HG03432 (cell line): ENCODE data around the gene HES7.
"Not testable (repeated sequence)": the region's sequence is repeated elsewhere in the genome, so short reads cannot be mapped to it uniquely, and the experiment has no call there.

ENCODE experiments used
- ATAC-seq: cut with Tn5 transposase; IDR thresholded peaks from one replicate; pipeline ENCODE4 v1.9.1; 2021; ENCODE audit warnings: mild to moderate bottlenecking, moderate library complexity; ENCODE audit not compliant: unreplicated experiment

Gene HES7

DNA sequence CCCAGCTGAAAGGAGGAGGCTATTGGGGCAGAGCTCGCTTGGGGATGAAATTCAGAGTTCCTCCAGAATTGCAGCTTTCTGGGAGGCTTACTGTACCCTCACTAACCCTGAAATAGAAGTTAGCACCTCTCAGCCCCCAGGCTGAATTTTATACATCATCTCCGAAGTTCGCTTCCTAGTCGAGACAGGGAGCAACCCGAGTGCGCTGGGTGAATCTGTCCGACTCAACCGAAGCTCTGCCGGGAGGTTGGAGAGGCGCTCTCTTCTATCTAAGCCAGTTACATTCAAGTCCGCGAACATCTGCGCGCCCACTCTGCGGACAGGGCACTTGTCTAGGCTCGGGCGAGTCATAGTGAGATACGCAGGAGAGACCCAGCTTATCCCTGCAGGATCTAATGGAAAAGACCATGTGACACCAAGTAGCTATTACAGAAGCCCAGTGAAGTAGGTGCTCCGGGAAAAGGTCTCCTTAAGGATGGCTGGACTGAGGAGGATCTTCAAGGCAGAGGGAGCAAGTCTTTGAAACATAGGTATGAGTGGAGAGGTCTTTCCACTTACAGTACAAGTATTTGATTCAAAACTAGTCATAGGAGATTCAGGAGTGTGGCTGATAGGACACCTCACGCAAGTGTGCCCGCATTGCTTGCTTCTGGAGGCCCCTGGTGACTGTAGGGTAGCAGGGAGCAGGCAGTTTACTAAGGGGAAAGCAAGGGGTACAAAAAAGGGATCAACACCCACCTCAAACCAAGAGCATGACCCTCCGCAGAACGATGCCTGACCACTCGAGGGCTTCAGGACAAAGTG lies 646 bp upstream of the HES7 start:
- ATAC-seq = no peak

DNA sequence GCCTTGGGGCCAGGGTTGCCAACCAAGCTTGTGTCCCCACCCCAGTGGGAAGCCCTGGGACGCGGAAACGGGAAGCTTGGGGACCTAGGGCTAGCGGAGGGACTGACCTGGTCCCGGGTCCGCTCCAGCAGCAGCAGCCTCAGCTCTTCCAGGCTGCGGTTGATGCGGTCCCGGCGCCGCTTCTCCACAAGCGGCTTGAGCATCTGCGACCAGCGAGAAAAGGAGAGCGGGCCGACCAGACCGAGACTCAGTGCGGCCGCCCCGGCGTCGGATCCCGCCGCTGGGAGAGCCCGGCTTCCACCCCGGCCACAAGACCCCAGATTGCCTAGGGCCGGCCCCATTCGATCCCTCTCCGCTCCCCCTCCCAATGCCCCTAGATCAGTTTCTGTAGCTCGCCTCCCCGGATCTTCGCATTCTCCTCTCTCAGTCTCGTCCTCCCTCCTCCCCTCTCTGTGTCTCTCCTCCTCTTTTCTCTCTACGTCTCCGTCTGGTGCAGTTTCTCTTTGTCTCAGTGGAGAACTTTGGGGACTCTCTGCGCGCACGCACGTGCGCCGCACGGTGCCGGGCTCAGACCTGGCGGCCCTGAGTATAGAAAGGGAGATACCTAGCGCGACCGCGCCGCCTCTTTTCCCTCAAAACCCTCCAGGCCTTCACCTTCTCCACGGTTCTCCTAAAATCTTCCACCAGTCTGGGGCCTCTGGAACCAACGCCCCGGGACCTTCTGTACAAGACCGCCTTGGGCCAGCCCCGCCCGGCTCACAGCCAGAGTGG lies 797 bp downstream of the HES7 start:
- no peak for ATAC-seq

DNA sequence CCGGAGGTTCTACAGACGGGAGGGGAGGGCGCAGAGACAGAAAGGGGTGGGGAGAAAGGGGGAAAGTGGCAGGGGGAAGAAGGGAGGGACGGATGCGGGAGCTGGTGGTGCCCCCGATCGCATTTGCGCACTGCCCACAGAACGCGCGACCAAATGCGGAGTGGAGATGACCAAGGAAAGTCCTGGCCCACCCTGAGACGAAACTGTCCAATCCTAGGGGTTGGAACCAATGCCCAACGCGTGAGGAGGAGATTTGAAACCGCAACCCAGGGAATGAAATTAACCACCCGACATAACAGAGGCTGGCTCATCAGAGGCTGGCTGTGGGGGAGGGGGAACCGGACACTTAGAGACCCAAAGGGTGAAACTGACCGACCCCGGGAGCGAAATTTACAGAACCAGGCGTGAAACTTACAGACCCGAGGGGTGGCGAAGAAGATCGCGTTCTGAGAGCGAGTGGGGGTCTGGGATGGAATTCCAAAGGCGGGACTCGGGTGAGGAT lies 1.4 kb downstream of the HES7 start:
- ATAC-seq = no peak

DNA sequence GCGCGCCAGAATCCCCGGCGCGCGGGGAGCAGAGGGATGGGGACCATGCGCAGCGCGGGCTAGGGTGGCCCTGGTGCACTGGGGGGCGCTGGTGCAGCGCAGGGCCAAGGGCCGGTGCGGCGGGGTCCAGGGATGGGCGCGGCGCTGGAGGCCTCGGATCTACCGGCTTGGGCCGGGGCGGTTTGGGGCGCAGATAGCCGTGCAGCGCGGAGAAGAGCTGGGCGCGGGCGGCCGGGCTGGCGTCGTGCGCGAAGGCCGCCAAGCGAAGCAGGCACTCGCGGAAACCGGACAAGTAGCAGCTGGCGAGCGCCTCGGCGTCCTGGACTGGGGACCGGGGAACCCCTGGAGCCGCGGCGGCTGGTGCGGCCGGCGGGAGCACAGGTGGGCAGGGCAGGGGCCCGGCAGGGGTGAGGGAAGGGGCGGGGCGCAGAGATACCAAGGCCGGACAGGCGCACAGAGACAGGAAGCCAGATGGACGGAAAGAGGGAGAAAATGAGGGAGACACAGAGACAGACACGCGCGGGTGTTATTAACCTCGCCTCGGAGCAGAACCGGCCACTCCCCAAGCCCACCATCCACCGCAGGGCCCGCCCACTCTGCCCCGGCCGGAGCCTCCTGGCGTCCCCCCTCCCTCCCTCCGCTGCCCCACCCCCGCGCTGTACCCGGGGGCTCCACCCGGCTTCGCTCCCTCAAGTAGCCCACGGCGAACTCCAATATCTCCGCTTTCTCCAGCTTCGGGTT lies 2.1 kb downstream of the HES7 start:
- ATAC-seq = peak; percentile 33

DNA sequence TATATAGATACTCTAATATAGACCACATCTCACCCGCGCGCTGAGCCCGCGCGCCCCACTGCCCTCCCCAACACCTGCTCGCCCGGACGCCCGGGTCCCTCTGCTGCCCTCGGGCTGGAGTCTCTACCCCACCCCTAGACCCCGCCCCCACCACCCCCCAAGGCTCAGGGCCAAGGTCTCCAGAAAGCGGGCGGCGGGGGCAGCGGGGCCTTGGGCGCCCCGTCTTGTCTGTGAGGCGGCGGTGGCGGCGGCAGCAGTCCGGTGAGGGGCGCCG lies 2.6 kb downstream of the HES7 start:
- no peak for ATAC-seq

DNA sequence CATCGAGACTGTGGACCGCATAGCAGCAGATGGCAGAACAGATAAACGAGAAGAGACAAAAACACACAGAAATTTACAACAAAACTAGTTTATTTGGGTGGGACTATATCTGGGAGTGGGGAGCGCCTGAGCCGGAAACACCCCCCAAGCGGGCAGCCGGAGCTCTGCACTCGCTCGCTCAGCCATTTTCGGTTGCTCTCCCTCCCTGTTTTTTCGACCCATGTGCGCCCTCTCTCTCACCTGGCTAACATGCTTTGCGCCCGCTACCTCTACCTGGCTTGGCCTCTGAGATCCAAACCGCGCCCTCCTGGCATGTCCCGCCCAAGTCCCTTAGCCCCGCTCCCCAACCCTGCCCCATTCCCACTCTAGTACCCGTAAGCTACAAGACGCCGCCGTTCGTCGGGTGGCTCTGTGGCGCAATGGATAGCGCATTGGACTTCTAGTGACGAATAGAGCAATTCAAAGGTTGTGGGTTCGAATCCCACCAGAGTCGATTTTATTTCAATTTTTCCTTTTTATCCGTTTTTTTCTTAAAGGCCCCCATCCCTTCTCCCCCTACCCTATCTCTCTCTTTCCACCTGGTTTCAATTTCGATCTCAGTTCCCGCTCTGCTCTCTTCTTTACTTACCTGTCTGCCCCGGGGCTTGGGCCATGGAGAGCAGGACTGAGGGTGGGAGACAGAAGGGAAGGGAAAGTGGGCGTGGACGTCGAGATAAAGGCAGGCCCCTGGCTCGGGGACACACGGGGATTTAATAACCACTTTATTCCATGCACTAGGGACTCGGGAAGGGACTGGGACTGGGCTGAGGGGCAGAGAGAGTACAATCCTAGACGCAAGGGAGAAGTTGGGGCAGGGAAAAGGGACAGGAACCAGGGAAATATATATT lies 3.1 kb downstream of the HES7 start:
- ATAC-seq = no peak

DNA sequence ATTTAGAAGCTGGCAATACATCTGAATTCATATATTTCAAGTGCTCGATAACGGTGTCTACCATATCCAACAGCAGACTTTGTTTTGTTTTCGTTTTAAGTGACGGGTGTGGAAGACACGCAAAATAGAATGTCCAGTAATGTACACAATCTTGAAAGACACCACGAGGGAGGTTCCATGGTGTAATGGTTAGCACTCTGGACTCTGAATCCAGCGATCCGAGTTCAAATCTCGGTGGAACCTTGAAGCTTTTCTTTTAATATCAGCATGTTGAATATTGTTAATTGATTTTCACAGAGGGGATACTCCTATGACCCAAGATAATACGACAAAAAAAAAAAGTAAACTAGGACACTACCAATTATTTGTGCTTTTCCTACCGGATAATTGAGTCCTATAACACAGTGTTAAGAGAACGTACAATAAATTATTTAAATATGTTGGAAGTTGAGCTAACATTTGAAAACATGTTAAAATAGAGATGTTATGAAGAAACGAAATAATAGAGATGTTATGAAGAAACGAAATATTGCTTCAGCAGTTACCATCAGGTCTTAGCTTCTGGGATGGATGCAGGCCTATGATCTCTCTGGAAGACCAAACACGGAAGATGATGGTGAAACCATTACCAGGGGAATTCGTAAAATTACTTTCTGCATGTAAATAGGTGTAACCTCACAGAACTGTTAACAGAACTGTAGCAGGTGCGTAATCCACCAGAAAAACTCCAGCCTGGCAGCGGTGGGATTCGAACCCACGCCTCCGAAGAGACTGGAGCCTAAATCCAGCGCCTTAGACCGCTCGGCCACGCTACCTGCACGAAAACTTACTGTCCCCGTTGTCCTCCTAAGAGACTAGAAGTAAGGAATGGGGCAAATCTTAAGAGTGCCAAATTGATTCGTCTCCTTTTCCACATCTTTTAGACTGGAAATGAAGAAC lies 4.1 kb downstream of the HES7 start:
- ATAC-seq = peak; percentile 34

DNA sequence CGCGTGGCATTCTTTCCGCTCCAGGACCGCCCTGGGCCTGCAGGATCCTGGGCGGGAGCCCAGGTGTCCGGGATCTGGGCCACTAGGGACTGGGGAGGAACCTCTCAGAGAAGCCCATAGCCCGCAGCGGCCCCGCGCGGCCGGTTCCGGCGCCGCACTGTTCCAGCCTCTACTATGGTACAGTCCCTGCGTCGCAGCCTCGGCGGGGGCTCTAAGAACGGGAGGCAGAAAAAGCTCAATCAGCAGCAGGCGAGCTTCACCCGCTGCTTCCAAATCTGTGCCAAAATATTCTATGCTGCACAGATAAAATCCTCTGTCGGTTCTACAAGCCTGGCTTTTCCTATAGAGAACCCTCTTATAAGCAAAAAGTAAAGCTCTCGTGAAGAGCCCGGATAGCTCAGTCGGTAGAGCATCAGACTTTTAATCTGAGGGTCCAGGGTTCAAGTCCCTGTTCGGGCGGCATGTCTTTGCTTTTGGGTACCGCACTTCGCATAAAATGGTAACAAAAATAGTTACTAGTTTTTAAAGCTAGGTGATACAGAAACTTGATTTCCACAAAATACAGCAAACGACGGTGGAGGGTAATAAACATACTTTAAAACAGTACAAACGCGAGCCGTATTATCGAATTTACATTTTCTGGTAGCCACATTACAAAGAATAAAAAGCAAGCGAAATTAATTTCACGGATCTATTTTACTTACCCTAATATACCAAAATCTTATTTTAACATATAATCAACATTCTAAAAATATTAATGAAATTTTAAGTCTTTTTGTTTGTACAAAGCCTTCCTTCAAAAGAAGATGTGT lies 4.9 kb downstream of the HES7 start:
- peak; percentile 41 for ATAC-seq

DNA sequence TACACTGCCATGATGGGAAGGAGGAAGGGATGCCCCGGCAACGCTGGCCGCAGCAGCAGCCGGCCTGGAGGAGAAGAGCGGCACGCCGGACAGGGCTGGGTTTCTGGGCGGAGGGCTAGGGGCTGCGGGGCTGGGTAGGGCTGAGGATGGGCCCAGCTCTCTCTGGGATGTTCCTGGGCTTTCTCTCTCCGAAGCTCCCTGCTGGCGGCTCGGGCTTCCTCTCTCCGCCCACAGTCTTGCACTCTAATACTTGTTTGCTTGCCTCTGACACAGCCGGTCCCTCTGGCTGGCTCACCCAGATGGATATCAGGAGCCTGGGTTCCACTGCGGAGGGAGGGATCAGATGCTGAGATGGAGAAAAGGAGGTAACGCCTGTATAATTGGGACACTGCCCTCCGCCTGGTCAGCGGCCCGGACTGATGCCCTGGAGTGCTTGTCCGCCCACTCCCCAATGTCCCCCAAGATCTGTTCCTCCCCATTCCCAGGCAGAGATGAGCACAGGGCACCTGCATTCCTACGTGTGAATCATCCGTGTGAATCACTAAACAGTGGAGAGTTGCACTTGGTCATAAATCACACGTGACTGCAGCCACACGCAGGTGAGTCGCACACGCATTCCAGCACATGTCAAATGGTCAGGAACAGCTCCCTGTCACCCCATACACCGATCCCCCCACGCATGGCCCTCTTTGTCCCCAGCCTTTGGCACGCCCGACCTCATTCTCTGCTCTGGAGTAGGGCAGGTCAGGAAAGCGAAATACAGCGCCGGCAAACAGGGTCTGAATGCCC lies 5.7 kb downstream of the HES7 start, which contains the start of gene ALOXE3:
TSS of gene ALOXE3 (minus strand) at position 535 of the 789 bp plus-strand sequence. CDS start at position 11, 524 bp downstream.
- no peak for ATAC-seq

DNA sequence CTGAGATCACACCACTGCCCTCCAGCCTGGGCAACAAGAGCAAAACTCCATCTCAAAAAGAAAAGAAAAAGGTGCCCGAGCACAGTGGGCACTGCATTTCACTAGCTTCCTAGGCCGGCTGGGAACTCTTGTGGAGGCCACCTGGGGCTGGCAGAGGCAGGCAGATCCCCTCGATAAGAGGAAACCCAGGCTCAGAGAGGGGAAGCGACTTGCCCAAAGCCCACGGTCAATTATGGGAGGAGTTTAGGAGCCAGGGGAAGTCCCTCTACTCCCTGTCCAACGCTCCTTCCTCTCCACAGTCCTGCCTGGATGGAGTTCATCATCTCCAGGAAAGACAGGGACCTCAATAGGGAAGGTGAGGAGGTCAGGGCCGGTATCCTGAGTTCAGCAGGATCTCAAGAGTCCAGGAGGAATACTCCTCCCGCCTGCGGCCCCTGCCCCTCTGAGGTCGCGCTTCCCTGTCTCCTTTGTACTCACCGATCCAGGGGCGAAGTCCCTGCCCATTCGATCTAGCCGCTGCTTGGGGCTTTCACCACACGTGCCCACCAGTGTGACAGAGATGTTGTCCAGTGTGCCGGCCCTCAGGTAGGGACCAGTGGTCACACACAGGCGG lies 6.4 kb downstream of the HES7 start:
- ATAC-seq = no peak

DNA sequence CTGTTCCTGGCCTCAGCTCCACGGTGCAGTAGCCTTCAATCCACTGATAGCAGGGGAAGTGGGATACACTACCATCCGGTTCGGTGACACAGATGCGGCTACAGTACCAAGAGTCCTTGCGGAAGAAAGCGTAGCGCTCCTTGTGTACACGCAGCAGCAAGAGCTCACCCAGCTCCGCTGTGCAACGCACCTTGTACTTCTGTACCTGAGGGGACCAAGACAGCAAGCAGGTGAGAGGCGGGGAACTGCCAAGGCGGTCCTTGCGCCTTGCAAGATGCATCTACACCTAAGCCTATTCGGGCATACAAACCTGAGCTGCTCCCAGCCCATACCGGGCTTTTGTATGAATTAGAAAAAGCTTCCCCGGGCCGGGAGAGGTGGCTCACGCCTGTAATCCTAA lies 7.1 kb downstream of the HES7 start:
- ATAC-seq = no peak

DNA sequence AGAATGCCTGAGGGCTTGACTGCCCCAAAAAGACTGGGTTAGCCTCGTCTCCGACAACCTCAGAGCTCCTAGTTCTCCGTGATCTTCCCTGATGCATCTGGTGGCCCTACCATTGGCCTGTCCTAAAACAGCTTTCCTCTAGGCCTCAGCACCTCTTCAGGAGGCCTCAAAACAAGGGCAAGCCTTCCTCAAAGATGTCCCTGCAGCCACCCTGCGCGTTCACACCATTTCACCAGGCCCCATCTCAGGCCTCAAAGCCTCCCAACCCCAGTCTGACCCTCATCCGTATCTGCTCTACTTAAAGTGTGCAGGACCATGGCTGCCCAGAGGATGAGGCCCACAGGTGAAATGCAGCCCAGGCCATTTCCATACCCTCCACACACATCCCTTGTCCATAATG lies 13.0 kb downstream of the HES7 start:
- ATAC-seq = no peak

DNA sequence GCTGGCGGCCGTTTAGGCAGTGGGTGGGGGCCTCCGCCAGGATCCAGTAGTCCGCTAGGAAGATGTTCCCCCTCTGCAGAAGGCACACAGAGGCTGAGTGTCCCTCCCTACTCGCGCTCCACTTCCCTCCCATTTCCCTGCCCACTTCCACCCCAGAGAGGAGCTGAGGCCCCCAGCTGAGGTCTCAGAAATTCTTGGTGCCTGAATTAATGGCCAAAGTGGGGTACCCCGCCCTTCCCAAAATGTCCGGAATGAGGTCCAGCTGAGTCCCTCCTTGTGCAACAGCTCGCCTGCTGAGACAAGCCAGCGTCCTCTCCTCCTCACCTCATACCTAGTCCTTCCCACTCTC lies 13.5 kb downstream of the HES7 start:
- ATAC-seq = no peak

DNA sequence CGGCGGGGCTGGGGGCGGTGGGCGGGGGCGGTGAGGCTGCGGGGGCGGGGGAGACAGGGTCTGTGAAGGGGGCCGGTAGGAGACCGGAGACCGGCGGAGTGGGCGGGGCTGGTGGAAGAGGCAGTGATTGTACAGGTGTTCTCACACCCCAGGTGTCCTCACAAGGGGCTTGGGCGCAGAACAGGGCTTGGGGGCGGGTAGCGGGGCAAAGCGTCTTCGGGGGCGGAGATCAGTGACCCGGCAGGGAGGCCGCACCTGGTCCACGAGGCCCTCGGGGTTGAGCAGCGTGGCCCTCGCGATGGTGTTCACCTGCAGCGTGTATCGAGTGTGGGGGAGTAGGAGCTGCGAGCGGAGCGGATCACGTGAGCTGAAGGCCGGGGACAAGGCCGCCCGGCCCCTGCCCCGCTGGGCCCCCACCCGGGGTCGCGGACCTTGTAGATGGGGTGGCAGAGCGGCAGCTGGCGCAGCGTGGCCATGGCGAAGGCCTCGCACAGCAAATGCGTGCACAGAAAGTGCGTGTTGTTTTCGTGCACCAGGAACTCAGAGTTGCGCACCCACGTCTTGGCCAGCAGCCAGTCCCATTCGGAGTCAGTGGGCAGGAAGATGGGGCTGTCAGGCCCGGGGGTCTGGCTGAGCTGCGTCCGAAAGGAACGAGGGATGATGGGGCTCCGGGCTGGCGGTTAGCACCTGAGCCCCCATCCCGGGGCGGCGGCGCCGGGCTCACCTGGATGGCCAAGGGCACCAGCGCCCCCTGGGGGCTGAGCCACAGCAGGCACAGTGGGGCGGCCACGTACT lies 14.0 kb downstream of the HES7 start:
- ATAC-seq = no peak

DNA sequence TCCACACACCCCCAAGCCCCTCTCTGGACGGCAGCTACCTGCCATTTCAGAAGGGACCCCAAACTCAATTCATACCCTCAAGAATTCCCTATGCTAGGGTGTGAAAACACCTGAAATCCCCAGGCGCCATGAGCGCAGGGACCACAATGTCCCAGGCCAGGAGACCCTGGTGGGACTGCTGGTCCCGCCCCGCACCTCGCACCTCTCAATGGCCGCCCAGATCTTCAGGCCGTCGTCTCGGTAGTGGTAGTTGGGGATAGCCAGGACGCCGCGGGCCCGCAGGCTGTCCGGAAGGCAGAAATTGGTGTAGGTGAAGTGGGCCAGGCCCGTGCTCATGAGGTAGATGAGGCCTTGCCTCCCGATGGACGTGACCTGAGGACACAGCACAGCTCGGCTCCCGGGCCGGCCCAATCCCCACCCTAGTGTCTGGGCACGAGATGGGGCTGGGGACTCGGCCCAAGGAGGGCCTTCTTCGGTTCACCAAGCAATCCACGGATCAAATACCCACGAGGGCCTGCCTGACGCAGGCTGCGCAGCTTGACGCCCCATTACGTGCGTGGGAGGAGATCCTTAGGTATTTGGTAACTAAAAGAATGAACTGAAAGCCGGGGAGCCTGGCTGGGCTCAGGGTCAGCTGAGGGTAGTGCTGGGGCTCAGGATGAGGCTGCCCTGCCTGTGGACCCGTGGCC lies 14.8 kb downstream of the HES7 start:
- ATAC-seq = no peak

DNA sequence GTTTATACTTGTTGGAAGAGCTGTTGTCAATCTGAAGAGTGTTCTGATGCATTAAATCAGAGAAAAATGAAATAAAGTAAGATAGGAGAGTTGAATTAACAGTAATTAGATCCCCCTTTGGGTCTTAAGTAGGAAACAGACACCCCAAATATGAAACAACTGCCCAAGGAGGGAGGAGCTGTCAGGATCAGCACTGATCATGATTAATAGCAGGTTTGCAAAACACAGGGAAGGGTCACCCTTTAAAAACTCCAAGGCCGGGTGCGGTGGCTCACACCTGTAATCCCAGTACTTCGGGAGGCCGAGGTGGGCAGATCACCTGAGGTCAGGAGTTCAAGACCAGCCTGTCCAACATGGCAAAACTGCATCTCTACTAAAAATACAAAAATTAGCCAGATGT lies 16.9 kb downstream of the HES7 start:
- not testable (repeated sequence) for ATAC-seq
